IMR-90 (cell line): Measurements from ENCODE around the gene MEGF8. TPM values are rescaled to one million over a fixed set of nuclear protein-coding genes. Genes with fewer than 3 reads are reported as not detected.

Source experiments
- ATAC-seq: fragments of 200-7000 bp; cut with Tn5 transposase; 2 replicates; pipeline ENCODE4 v1.9.1; 2020; ENCODE audit warnings: low read depth, mild to moderate bottlenecking, moderate library complexity
- BruUV-seq: library from RNA; stranded (reverse); fragments of 400-500 nt; replicated peaks from 2 replicates; lab custom pipeline; 2021; lab: Mats Ljungman, UMichigan
- CTCF ChIA-PET: fragments of 300-600 bp; formaldehyde crosslinking; extraction: SDS; loops from one replicate; lab custom pipeline; 2021; ENCODE audit warnings: antibody characterized with exemption; lab: Yijun Ruan, JAX
- POLR2A ChIA-PET: fragments of 300-600 bp; sonication (Branson Sonifier 250); formaldehyde crosslinking; loops from one replicate; lab custom pipeline; 2022; ENCODE audit warnings: antibody characterized with exemption; ENCODE audit not compliant: unreplicated experiment; lab: Charles Lee
- DNase-seq: peaks from one replicate; pipeline ENCODE4 v3.0.0; 2013
- H2AFZ ChIP-seq: replicated peaks from 2 replicates; pipeline ENCODE3; 2013; ENCODE audit warnings: low read length, mild to moderate bottlenecking; ENCODE audit not compliant: poor library complexity
- H2AK5ac ChIP-seq: 2 replicates; pipeline ENCODE4 v1.6.1; 2013; ENCODE audit warnings: low read depth, low read length, inconsistent platforms
- H2AK9ac ChIP-seq: replicated peaks from 2 replicates; pipeline ENCODE3; 2013; ENCODE audit warnings: mild to moderate bottlenecking, low read depth, low read length, moderate library complexity; ENCODE audit not compliant: poor library complexity
- H2BK120ac ChIP-seq: 2 replicates; pipeline ENCODE4 v1.6.1; 2013; ENCODE audit warnings: low read depth, low read length, inconsistent platforms
- H2BK15ac ChIP-seq: 3 replicates; pipeline ENCODE4 v1.6.1; 2013; ENCODE audit warnings: low read depth, low read length, inconsistent platforms
- H2BK20ac ChIP-seq: 2 replicates; pipeline ENCODE4 v1.6.1; 2013; ENCODE audit warnings: low read depth, mild to moderate bottlenecking, inconsistent platforms, low read length, moderate library complexity
- H2BK5ac ChIP-seq: 2 replicates; pipeline ENCODE4 v1.6.1; 2013; ENCODE audit warnings: mild to moderate bottlenecking, low read depth, low read length, inconsistent platforms; ENCODE audit not compliant: poor library complexity, severe bottlenecking
- H3K14ac ChIP-seq: replicated peaks from 2 replicates; pipeline ENCODE4 v1.6.1; 2013; ENCODE audit warnings: low read depth, low read length, inconsistent platforms
- H3K18ac ChIP-seq: 2 replicates; pipeline ENCODE4 v1.6.1; 2013; ENCODE audit warnings: low read depth, low read length, control low read depth
- H3K23ac ChIP-seq: 2 replicates; pipeline ENCODE4 v1.6.1; 2013; ENCODE audit warnings: low read depth, low read length, inconsistent platforms
- H3K27ac ChIP-seq: 2 replicates; pipeline ENCODE4 v1.5.1; 2013; ENCODE audit warnings: mild to moderate bottlenecking, control low read depth, low read length; ENCODE audit not compliant: insufficient read depth
- H3K27me3 ChIP-seq: 2 replicates; pipeline ENCODE4 v1.6.1; 2013; ENCODE audit warnings: low read length; ENCODE audit not compliant: control insufficient read depth, insufficient read depth
- H3K36me3 ChIP-seq: 2 replicates; pipeline ENCODE4 v1.6.1; 2013; ENCODE audit warnings: low read length, mixed read lengths; ENCODE audit not compliant: control insufficient read depth, insufficient read depth
- H3K4ac ChIP-seq: 2 replicates; pipeline ENCODE4 v1.6.1; 2013; ENCODE audit warnings: low read depth, low read length, inconsistent platforms
- H3K4me1 ChIP-seq: 2 replicates; pipeline ENCODE4 v1.6.1; 2013; ENCODE audit warnings: low read length, mixed read lengths; ENCODE audit not compliant: control insufficient read depth, insufficient read depth
- H3K4me2 ChIP-seq: 2 replicates; pipeline ENCODE4 v1.6.1; 2013; ENCODE audit warnings: low read depth, mild to moderate bottlenecking, control low read depth, low read length, moderate library complexity
- H3K4me3 ChIP-seq: 2 replicates; pipeline ENCODE4 v1.5.1; 2013; ENCODE audit warnings: low read depth, mild to moderate bottlenecking, control low read depth, low read length, moderate library complexity; ENCODE audit not compliant: insufficient read depth
- H3K56ac ChIP-seq: 2 replicates; pipeline ENCODE4 v1.6.1; 2013; ENCODE audit warnings: low read length, inconsistent platforms; ENCODE audit not compliant: insufficient read depth; ENCODE audit errors: extremely low read depth
- H3K79me1 ChIP-seq, 2 experiments: 2 replicates each; pipeline ENCODE4 v1.6.1; 2013; ENCODE audit warnings: low read length in 2 of 2, inconsistent platforms in 1 of 2, low read depth in 1 of 2
- H3K9ac ChIP-seq: 2 replicates; pipeline ENCODE4 v1.6.1; 2013; ENCODE audit warnings: low read depth, low read length, control low read depth
- H3K9me1 ChIP-seq: 2 replicates; pipeline ENCODE4 v1.6.1; 2013; ENCODE audit warnings: low read length, inconsistent platforms; ENCODE audit not compliant: insufficient read depth
- H3K9me3 ChIP-seq: 2 replicates; pipeline ENCODE4 v1.6.1; 2013; ENCODE audit warnings: low read length; ENCODE audit not compliant: control insufficient read depth, insufficient read depth
- H4K20me1 ChIP-seq: 2 replicates; pipeline ENCODE4 v1.6.1; 2013; ENCODE audit warnings: low read length, inconsistent platforms; ENCODE audit not compliant: insufficient read depth
- H4K5ac ChIP-seq: 2 replicates; pipeline ENCODE4 v1.6.1; 2013; ENCODE audit warnings: mild to moderate bottlenecking, low read depth, low read length, control low read depth
- H4K8ac ChIP-seq, 2 experiments: 2 replicates each; pipeline ENCODE4 v1.6.1; 2013; ENCODE audit warnings: low read depth in 2 of 2, low read length in 2 of 2, control low read depth in 1 of 2, inconsistent platforms in 1 of 2
- H4K91ac ChIP-seq: 2 replicates; pipeline ENCODE4 v1.6.1; 2013; ENCODE audit warnings: low read depth, low read length, inconsistent platforms; ENCODE audit not compliant: insufficient read depth
- MXI1 ChIP-seq: IDR thresholded peaks from 2 replicates; pipeline ENCODE4 v1.6.1; 2012; ENCODE audit warnings: low read depth, mild to moderate bottlenecking, low read length, moderate library complexity, borderline replicate concordance
- WGBS, 2 experiments: methylation state at CpG; one replicate each; pipeline versions ENCODE4 v1.1.5 to v1.1.7; 2013; ENCODE audit warnings: missing lambda C conversion rate in 2 of 2; ENCODE audit not compliant: insufficient read length in 1 of 2; ENCODE audit errors: extremely low coverage in 2 of 2; 5-methylcytosine and 5-hydroxymethylcytosine counted together
- dilution Hi-C: fragments of 300-500 bp; cut with HindIII; formaldehyde crosslinking; loops from one replicate; pipeline ENCODE4 v1.14.3; 2018; ENCODE audit warnings: low sequenced_read_pairs; ENCODE audit not compliant: unreplicated experiment
- in situ Hi-C: fragments of 300-500 bp; cut with MboI; formaldehyde crosslinking; loops from 3 replicates; pipeline ENCODE4 v1.14.3; 2019; ENCODE audit warnings: low sequenced_read_pairs, inconsistent platforms, mixed read lengths
- intact Hi-C: fragments of 100-400 bp; cut with micrococcal nuclease; formaldehyde crosslinking; loops from 2 replicates; pipeline ENCODE4 v1.10.0; 2022
- polyA plus RNA-seq, 3 experiments: library from polyadenylated mRNA; depleted of rRNA; stranded (reverse); fragments of >200 nt; gene quantifications; 2 replicates each; pipeline ENCODE4 v1.2.3, GENCODE V29; 2012; ENCODE audit warnings: low replicate concordance in 1 of 3
- total RNA-seq: library from RNA; depleted of rRNA; stranded (reverse); fragments of >200 nt; gene quantifications from 2 replicates; pipeline ENCODE4 v1.2.3, GENCODE V29; 2012
- TF ChIP-seq, protein P1 (sequence below): conservative IDR thresholded peaks from 2 replicates; pipeline ENCODE4 v1.5.1; 2012; ENCODE audit warnings: mild to moderate bottlenecking, low read depth, low read length, improper control_type of control experiment

Gene MEGF8
- total and polyA plus RNA-seq, 2 of the 4 experiments (the other 2 are of a cell fraction): 2.3 to 12.5 TPM

DNA sequence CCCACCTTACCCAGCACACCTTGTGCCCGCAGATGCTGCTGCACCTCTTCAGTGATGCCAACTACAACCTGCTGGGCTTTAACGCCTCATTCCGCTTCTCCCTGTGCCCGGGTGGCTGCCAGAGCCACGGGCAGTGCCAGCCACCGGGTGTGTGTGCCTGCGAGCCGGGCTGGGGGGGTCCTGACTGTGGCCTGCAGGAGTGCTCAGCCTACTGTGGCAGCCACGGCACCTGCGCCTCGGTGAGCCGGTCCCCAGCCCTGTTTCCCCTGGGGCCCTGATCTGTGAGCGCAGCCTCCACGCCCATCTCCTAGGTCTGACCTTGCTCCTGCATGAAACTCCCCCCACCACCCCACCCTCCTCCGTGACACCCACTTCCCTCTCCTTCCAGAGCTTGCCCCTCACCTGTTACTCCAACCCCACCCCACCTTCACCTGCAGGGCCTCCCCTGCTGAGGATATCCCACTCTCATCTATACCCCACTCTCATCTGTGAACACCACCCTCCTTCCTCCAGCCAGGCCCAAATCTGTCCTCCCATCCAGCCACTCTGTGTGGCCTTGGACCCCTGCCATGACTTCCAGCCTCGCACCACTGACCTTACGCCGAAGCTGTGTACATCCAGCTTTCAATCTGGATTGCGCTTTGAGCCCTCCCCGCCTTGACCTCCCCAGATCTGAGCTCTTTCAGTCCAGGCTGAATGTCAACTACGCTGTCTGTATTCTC, 8.7 kb downstream of the MEGF8 start:
- POLR2A ChIA-PET: no interaction called here

More for the DNA sequence above, 8.7 kb downstream of the MEGF8 start:
- DNase-seq: no peak
- Histone ChIP-seq H3K27ac (no peak overlapping the region), H2AK9ac (no peak overlapping the region), H3K18ac (no peak overlapping the region), H4K20me1 (peaks cover 23% of the 10 kb centered on the region), H3K4ac (no peak overlapping the region), H3K9me3 (no peaks in the 10 kb centered on the region), H3K4me3 (no peak overlapping the region), H3K4me1 (peaks cover 1% of the 10 kb centered on the region; the same call in 1 of the 2 replicates), H3K36me3 (peaks cover 21% of the 10 kb centered on the region), H2BK5ac (no peak overlapping the region), H4K5ac (no peak overlapping the region), H2BK20ac (no peak overlapping the region), H3K9ac (no peak overlapping the region), H3K4me2 (no peak overlapping the region), H3K27me3 (no peaks in the 10 kb centered on the region), H2BK15ac (no peak overlapping the region), H3K79me1 (peaks cover 5 to 27% of the 10 kb centered on the region in 2 experiments), H2BK120ac (no peak overlapping the region), H4K91ac (no peak overlapping the region), H2AFZ (no peak overlapping the region), H2AK5ac (no peak overlapping the region), H3K23ac (no peak overlapping the region), H3K56ac (no peak overlapping the region), H3K9me1 (peaks cover 2% of the 10 kb centered on the region; the same call in 1 of the 2 replicates), H3K14ac (no peak overlapping the region), H4K8ac (no peak overlapping the region)
- in situ Hi-C loops: no loop called here
- WGBS, 2 experiments: 84% methylated on average over 20 of the region's 21 CpGs; no CpG with 5 or more reads in 1 of the 2 experiments
- dilution Hi-C loops: no loop called here
- CTCF ChIA-PET: no interaction called here
- TF ChIP-seq, protein P1, sequence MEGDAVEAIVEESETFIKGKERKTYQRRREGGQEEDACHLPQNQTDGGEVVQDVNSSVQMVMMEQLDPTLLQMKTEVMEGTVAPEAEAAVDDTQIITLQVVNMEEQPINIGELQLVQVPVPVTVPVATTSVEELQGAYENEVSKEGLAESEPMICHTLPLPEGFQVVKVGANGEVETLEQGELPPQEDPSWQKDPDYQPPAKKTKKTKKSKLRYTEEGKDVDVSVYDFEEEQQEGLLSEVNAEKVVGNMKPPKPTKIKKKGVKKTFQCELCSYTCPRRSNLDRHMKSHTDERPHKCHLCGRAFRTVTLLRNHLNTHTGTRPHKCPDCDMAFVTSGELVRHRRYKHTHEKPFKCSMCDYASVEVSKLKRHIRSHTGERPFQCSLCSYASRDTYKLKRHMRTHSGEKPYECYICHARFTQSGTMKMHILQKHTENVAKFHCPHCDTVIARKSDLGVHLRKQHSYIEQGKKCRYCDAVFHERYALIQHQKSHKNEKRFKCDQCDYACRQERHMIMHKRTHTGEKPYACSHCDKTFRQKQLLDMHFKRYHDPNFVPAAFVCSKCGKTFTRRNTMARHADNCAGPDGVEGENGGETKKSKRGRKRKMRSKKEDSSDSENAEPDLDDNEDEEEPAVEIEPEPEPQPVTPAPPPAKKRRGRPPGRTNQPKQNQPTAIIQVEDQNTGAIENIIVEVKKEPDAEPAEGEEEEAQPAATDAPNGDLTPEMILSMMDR: no peak
- TF ChIP-seq MXI1: no peak
- no peak for ATAC-seq
- no TSS peak for BruUV-seq
- intact Hi-C loops: no loop called here
